CD14-positive monocyte (primary cell): ENCODE results near the gene LRRTM4. TPM values are rescaled to one million over a fixed set of nuclear protein-coding genes. Genes with fewer than 3 reads are reported as not detected.

ENCODE experiments used
- DNase-seq, 3 donors: peaks; one replicate each; pipeline ENCODE4 v3.0.0-alpha.2; 2011 to 2022
- H2AFZ ChIP-seq: 2 replicates; pipeline ENCODE4 v1.6.0; 2012; ENCODE audit warnings: mild to moderate bottlenecking, low read depth, low read length, inconsistent platforms; ENCODE audit not compliant: insufficient read depth, poor library complexity, severe bottlenecking
- H3K27ac ChIP-seq, 2 donors: 1 replicate in 1 of 2; 2 replicates in 1 of 2; pipeline ENCODE4 v1.5.1; 2012 to 2013; ENCODE audit warnings: low read length in 2 of 2, control low read depth in 1 of 2, inconsistent platforms in 1 of 2, low read depth in 1 of 2, mild to moderate bottlenecking in 1 of 2
- H3K27me3 ChIP-seq, 2 donors: one replicate each; pipeline versions ENCODE4 v1.6.0 to v1.6.1; 2011 to 2013; ENCODE audit warnings: low read length in 2 of 2; ENCODE audit not compliant: control insufficient read depth in 2 of 2, insufficient read depth in 2 of 2
- H3K36me3 ChIP-seq, 2 donors: replicated peaks in 1 of 2; 1 replicate in 1 of 2; 2 replicates in 1 of 2; pipeline versions ENCODE4 v1.5.1 to v1.6.1; 2012 to 2013; ENCODE audit warnings: low read length in 2 of 2, control low read depth in 1 of 2, inconsistent platforms in 1 of 2, mild to moderate bottlenecking in 1 of 2; ENCODE audit not compliant: insufficient read depth in 2 of 2, control insufficient read depth in 1 of 2
- H3K4me1 ChIP-seq, 2 donors: 1 replicate in 1 of 2; 2 replicates in 1 of 2; pipeline versions ENCODE4 v1.5.1 to v1.6.1; 2012 to 2013; ENCODE audit warnings: low read length in 2 of 2, control low read depth in 1 of 2, inconsistent platforms in 1 of 2, mild to moderate bottlenecking in 1 of 2, moderate library complexity in 1 of 2; ENCODE audit not compliant: insufficient read depth in 2 of 2, control insufficient read depth in 1 of 2
- H3K4me2 ChIP-seq: replicated peaks from 2 replicates; pipeline ENCODE3; 2012; ENCODE audit warnings: low read length, moderate library complexity, mild to moderate bottlenecking; ENCODE audit not compliant: poor library complexity, severe bottlenecking; ENCODE audit errors: extremely low read depth
- H3K4me3 ChIP-seq, 3 experiments: fragments of 200-600 bp in 1 of 3; sonication (generic) in 1 of 3; replicated peaks in 1 of 3; 1 replicate in 2 of 3; 2 replicates in 1 of 3; pipeline ENCODE4 v1.5.1; 2011 to 2013; ENCODE audit warnings: low read length in 3 of 3, mild to moderate bottlenecking in 3 of 3, control low read depth in 2 of 3, low read depth in 2 of 3, inconsistent platforms in 1 of 3, moderate library complexity in 1 of 3
- H3K79me2 ChIP-seq: 2 replicates; pipeline ENCODE4 v1.6.0; 2012; ENCODE audit warnings: mild to moderate bottlenecking, control low read depth, inconsistent platforms, low read length, moderate library complexity; ENCODE audit not compliant: insufficient read depth
- H3K9ac ChIP-seq: 2 replicates; pipeline ENCODE4 v1.6.0; 2017; ENCODE audit warnings: low read length, mild to moderate bottlenecking; ENCODE audit not compliant: insufficient read depth, poor library complexity, severe bottlenecking
- H3K9me3 ChIP-seq, 2 donors: replicated peaks in 1 of 2; 1 replicate in 1 of 2; 2 replicates in 1 of 2; pipeline versions ENCODE4 v1.5.1 to v1.6.1; 2012 to 2013; ENCODE audit warnings: low read length in 2 of 2, control low read depth in 1 of 2; ENCODE audit not compliant: control insufficient read depth in 1 of 2, insufficient read depth in 1 of 2
- H4K20me1 ChIP-seq: 2 replicates; pipeline ENCODE4 v1.6.0; 2012; ENCODE audit warnings: mild to moderate bottlenecking, low read length, control low read depth, moderate library complexity; ENCODE audit not compliant: insufficient read depth
- H3K27ac Mint-ChIP-seq, 7 donors: one replicate each; pipeline ENCODE4 v1.8.0; 2020; ENCODE audit warnings: mild to moderate bottlenecking in 7 of 7, mixed read lengths in 7 of 7, moderate library complexity in 6 of 7, inconsistent platforms in 2 of 7
- H3K27me3 Mint-ChIP-seq, 3 donors: one replicate each; pipeline ENCODE4 v1.8.0; 2021 to 2022; ENCODE audit warnings: low read depth in 3 of 3, mild to moderate bottlenecking in 3 of 3, mixed read lengths in 3 of 3, moderate library complexity in 3 of 3, inconsistent platforms in 1 of 3
- H3K36me3 Mint-ChIP-seq, 2 donors: one replicate each; pipeline ENCODE4 v1.8.0; 2020; ENCODE audit warnings: mixed read lengths in 2 of 2, inconsistent platforms in 1 of 2, mild to moderate bottlenecking in 1 of 2
- H3K4me1 Mint-ChIP-seq: one replicate; pipeline ENCODE4 v1.8.0; 2020; ENCODE audit warnings: mild to moderate bottlenecking, mixed read lengths
- H3K4me3 Mint-ChIP-seq, 2 donors: one replicate each; pipeline ENCODE4 v1.8.0; 2020; ENCODE audit warnings: mild to moderate bottlenecking in 2 of 2, mixed read lengths in 2 of 2, moderate library complexity in 1 of 2
- H3K9me3 Mint-ChIP-seq, 7 donors: one replicate each; pipeline ENCODE4 v1.8.0; 2020 to 2022; ENCODE audit warnings: mixed read lengths in 7 of 7, mild to moderate bottlenecking in 6 of 7, moderate library complexity in 6 of 7, inconsistent platforms in 2 of 7
- CTCF ChIP-seq: fragments of 200-600 bp; IDR thresholded peaks from one replicate; pipeline ENCODE4 v1.8.0; 2022; ENCODE audit warnings: antibody characterized with exemption, mild to moderate bottlenecking
- WGBS: methylation state at CpG from one replicate; pipeline ENCODE4 v1.1.5; 2013; ENCODE audit warnings: missing lambda C conversion rate; ENCODE audit not compliant: insufficient coverage; 5-methylcytosine and 5-hydroxymethylcytosine counted together
- intact Hi-C, 2 donors: fragments of 100-400 bp; cut with micrococcal nuclease; formaldehyde crosslinking; loops; one replicate each; pipeline versions ENCODE4 v1.15.0 to v1.15.1; 2023
- polyA plus RNA-seq, 3 donors: library from polyadenylated mRNA; depleted of rRNA in 1 of 3; unstranded in 2 of 3; stranded (reverse) in 1 of 3; fragments of 300-500 nt in 2 of 3; fragments of >200 nt in 1 of 3; fragmentation: Illumina TruSeq in 2 of 3; gene quantifications; 1 replicate in 2 of 3; 2 replicates in 1 of 3; pipeline ENCODE4 v1.2.3, GENCODE V29; 2012 to 2021

Gene LRRTM4
- polyA plus RNA-seq, 3 donors = not detected

- no peaks in the 10 kb centered on the region for H3K4me1 Mint-ChIP-seq
- Histone ChIP-seq H3K36me3 (no peaks in the 10 kb centered on the region), H3K9me3 (no peaks in the 10 kb centered on the region), H3K79me2 (no peaks in the 10 kb centered on the region), H3K4me1 (no peaks in the 10 kb centered on the region), H3K27me3 (no peaks in the 10 kb centered on the region), H3K27ac (no peak overlapping the region), H2AFZ (no peak overlapping the region), H3K4me2 (no peak overlapping the region), H3K4me3 (no peak overlapping the region), H3K9ac (no peak overlapping the region), H4K20me1 (no peaks in the 10 kb centered on the region)
- peaks cover 0 to 3% (median 0%) of the 10 kb centered on the region in 7 donors for H3K9me3 Mint-ChIP-seq
- no peak for DNase-seq
- peak overlapping the region in 1 of 7 donors; percentile 50 for H3K27ac Mint-ChIP-seq
- no peaks in the 10 kb centered on the region for H3K27me3 Mint-ChIP-seq
- WGBS = 90% methylated on average over 3 of the region's 5 CpGs
- no peak overlapping the region for H3K4me3 Mint-ChIP-seq
- intact Hi-C loops = no loop called here
- H3K36me3 Mint-ChIP-seq = no peaks in the 10 kb centered on the region
- no peak for TF ChIP-seq CTCF
These were observed 225.4 kb downstream of the LRRTM4 start for GRCh38 chr2:77296791-77297190.

- H3K4me3 ChIP-seq = no peak overlapping the region
- H3K36me3 ChIP-seq = no peaks in the 10 kb centered on the region
- Mint-ChIP-seq H3K9me3 (peaks cover 0 to 3% (median 1%) of the 10 kb centered on the region in 7 donors), H3K36me3 (no peaks in the 10 kb centered on the region), H3K27me3 (no peaks in the 10 kb centered on the region), H3K4me3 (no peak overlapping the region), H3K27ac (no peak overlapping the region), H3K4me1 (no peaks in the 10 kb centered on the region)
- H3K9ac ChIP-seq = no peak overlapping the region
- no peak overlapping the region for H2AFZ ChIP-seq
- no peak overlapping the region for H3K27ac ChIP-seq
- no peaks in the 10 kb centered on the region for H3K9me3 ChIP-seq
- intact Hi-C loops = no loop called here
- H3K4me1 ChIP-seq = no peaks in the 10 kb centered on the region
- H3K27me3 ChIP-seq = no peaks in the 10 kb centered on the region
- no CpG with 5 or more reads among the region's 2 CpGs for WGBS
- no peak for TF ChIP-seq CTCF
- no peaks in the 10 kb centered on the region for H3K79me2 ChIP-seq
- DNase-seq = no peak
- H3K4me2 ChIP-seq = no peak overlapping the region
- no peaks in the 10 kb centered on the region for H4K20me1 ChIP-seq
These were observed 227.7 kb downstream of the LRRTM4 start for GRCh38 chr2:77294474-77294873.
